Kidney tubule cell (primary cell): ENCODE results near the gene FBXL13.
"Not testable (repeated sequence)": the region's sequence is repeated elsewhere in the genome, so short reads cannot be mapped to it uniquely, and the experiment has no call there.

Source experiments
- DNase-seq: peaks from one replicate; pipeline ENCODE4 v3.0.0-alpha.2; 2018; ENCODE audit warnings: low spot score

Gene FBXL13

GRCh38 chr7:102817616-102818573 is 256.7 kb downstream of the FBXL13 start:
- DNase-seq, result no peak

DNA sequence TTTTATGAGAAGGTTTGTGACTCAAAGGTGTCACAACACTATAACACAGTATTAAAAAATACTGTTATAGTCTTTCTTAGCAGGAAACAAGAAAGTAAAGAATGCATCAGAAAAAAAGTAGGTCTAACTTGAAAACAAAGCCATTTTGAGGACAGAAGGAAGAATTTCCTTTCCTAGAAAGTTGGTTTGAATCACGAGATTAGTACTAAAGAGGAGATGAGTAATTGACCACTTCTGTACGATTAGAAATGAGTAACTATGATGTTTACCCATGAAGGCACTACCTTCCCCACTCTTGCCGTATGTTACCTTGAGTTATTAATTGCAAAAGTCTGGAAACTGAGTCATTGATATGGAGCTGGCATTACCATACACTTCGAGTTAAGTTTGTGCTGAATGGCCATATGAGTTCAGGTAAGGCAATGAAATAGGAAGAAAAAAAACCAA is 260.5 kb downstream of the FBXL13 start:
- peak; percentile 72 for DNase-seq

GRCh38 chr7:102813191-102814024 is 261.2 kb downstream of the FBXL13 start:
- DNase-seq, result no peak

DNA sequence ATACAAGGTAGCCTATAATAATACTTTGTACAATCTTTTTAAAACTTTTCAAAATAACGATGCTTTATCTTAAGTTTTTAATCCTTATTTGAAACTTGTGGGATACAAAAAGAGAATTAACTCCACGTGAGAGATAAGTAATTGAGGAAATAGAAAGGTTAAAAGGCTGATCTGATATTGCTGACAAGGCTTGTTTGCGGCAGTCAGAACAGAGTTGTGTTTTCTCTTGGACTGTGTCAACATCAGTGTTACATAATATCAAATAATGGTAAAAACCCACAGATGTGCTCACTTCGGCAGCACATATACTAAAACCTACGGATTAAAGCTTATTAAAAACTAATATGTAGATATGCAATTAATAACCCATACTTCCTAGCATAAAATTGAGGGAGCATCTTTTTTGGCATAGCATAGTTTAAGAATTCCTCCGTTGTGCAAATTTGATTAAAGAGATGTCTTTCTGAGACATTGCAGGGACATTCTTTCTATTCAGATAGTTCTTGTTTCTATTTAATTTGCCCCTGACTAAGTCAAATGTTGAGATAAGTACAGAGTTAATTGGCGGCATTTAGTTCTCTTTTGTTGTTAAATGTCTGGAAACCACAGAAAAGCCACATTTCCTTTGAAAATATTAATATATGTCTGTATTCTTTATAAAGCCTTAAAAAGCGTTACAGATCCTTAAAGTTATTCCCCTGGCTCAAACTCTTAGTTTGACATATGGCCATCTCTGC is 262.5 kb downstream of the FBXL13 start:
- no peak for DNase-seq

DNA sequence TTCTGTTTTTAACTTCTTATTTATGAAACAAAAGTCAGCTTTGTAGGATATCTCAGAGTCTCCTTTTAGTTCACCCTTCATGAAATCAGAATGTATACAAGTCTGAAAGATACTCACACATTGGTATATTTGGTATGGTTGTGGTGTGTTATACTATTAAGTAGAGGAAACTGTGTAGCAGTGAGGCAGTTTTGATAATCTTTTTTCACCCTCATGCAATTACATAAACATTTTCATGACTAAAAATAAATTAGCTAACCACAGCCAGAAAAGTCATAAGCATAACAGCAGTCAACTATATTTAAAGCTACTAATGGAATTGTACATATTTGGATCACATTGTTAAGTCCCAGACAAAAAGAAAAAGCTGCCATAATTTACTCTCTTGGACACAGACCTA is 263.7 kb downstream of the FBXL13 start:
- DNase-seq, result no peak

DNA sequence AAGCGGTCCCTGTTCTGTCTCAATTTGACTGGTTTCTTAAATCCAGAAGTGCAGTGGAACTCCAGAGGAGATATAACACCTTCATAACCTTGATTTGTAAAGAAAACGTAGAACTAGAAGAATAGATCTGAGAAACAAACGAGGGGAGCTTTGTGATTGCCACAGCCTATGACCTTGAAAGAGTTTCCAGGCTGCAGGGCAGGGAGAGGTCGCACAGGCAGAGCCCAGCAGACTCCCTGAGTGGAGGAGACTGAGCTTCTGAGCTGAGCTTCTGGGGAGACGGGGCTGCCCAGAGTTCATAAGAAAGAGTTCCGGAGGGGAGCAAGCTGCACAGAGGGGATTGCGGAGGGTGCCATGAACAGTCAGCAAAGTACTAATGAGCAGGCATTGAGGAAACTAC is 268.0 kb downstream of the FBXL13 start:
- DNase-seq, result no peak

DNA sequence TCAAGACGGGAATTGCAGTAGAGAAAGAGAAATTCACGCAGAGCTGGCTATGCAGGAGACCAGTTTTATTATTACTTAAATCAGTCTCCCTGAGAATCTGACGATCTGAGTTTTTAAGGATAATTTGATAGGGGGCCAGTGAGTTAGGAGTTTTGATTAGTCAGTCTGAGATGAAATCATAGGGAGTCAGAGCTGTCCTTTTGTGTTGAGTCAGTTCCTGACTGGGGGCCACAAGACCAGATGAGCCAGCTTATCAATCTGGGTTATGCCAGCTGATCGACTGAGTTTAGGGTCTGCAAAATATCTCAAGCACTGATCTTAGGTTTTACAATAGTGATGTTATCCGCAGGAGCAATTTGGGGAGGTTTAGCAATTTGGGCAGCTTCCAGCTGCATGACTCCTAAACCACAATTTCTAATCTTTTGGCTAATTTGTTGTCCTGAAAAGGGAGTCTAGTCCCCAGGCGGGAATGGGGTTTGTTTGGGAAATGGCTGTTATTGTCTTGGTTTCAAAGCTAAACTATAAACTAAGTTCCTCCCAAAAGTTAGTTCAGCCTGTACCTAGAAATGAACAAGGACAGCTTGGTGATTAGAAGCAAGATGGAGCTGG is 278.5 kb downstream of the FBXL13 start:
- DNase-seq, result not testable (repeated sequence)

- DNase-seq, result not testable (repeated sequence)
Observed at GRCh38 chr7:102794567-102794966, 280.0 kb downstream of the FBXL13 start.

- not testable (repeated sequence) for DNase-seq
Observed at GRCh38 chr7:102791831-102792230, 282.8 kb downstream of the FBXL13 start.

- DNase-seq, result not testable (repeated sequence)
Observed at GRCh38 chr7:102791367-102791766, 283.2 kb downstream of the FBXL13 start.

DNA sequence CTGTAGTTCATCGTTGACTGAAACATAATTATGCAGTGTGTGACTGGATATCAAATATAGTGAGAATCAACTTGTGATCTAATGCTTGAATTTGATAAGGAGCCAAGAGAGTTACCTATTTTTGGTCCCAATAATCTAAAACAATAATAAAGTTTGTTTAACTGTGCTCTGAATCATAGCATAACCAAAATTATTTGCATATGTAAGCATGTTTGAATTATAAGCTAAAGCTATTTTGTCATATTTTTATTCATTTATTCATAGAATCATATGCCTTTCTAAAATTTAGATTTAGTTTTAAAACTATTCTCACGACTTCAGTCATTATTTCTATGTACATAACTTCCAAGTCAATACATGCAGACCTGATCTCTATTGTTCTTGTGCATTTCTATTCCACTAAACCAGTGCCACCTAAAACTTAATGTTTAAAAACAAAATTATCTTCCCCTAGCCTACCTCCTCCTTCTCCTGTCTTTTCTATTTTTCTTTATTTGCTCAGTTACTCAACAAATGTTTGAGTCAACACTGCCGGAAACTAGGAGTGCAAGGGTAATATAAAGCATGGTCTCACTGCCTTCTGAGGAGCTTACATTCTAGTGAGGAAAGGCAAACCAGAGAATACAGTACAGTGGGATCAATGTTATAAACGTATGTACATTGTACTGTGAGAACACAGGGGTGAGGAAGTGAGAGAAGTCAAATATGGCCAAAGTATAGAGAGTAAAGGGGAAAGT is 284.1 kb downstream of the FBXL13 start:
- DNase-seq, result not testable (repeated sequence)

GRCh38 chr7:102788770-102789169 is 285.8 kb downstream of the FBXL13 start:
- not testable (repeated sequence) for DNase-seq

DNA sequence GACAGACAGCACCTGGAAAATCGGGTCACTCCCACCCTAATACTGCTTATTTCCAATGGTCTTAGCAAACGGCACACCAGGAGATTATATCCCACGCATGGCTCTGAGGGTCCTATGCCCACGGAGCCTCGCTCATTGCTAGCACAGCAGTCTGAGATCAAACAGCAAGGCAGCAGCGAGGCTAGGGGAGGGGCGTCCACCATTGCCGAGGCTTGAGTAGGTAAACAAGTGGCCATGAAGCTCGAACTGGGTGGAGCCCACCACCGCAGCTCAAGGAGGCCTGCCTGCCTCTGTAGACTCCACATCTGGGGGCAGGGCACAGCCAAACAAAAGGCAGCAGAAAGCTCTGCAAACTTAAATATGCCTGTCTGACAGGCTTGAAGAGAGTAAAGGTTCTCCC is 293.7 kb downstream of the FBXL13 start:
- DNase-seq, result not testable (repeated sequence)

GRCh38 chr7:102778663-102779062 is 295.9 kb downstream of the FBXL13 start:
- DNase-seq, result not testable (repeated sequence)

- not testable (repeated sequence) for DNase-seq
Observed at GRCh38 chr7:102776217-102776616, 298.4 kb downstream of the FBXL13 start.

DNA sequence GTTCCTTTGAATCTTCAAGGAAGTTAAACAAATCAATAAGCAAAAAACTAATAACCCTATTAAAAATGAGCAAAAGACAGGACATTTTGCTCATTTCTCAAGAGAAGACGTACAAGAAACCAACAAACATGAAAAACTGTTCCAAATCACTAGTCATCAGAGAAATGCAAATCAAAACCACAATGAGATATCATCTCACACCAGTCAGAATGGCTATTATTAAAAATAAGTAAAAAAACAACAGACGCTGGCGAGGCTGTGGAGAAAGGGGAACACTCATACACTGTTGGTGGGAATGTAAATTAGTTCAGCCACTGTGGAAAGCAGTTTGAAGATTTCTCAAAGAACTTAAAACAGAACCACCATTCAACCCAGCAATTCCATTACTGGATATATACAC is 304.1 kb downstream of the FBXL13 start:
- DNase-seq, result not testable (repeated sequence)

- DNase-seq, result not testable (repeated sequence)
Observed at GRCh38 chr7:102769657-102770192, 304.9 kb downstream of the FBXL13 start.

- DNase-seq, result not testable (repeated sequence)
Observed at GRCh38 chr7:102763295-102763905, 311.2 kb downstream of the FBXL13 start.
